ENCODE results near the gene SYMPK. TPM values are rescaled to one million over a fixed set of nuclear protein-coding genes. Genes with fewer than 3 reads are reported as not detected.

The SYMPK gene
- total RNA-seq, 1 donor from 2014 or later = 33.6 TPM

DNA sequence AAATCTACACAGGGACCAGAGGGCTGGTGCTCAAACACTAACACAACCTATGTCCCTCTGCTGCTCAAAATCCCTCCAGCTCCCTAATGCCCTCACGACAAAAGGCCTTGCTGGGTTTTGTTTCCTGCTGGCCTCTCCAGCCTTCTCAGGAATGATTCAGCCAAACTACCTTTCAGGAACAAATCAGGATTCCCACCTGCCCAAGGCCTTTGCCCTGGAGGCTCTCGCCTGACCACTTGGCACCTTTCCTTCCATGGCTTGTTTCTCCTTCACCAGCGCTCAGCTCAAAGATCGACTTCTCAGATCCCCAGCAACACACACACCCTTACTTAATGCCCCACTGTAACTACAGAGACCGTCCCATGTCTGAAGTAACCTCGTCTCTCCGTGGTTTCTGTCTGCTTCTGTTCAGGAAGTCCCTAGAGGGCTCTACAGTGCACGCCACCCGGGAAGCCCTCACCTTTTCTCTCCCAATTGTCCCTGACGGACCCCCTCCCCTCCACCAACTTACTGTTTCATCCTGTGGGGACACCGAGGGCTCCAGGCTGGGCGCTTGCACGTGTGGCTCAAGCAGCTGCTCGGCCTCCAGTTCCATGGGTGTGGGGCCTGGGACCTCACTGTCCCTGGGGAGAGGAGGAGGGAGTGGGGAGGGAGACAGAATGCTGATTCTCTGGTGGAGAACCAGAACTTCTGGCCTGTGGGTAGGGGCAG is 90.7 kb downstream of the SYMPK start:
- intact Hi-C loops (cut with DNase I) = no loop called here
- DNase-seq (ENCODE audit: low spot score) = no peak

DNA sequence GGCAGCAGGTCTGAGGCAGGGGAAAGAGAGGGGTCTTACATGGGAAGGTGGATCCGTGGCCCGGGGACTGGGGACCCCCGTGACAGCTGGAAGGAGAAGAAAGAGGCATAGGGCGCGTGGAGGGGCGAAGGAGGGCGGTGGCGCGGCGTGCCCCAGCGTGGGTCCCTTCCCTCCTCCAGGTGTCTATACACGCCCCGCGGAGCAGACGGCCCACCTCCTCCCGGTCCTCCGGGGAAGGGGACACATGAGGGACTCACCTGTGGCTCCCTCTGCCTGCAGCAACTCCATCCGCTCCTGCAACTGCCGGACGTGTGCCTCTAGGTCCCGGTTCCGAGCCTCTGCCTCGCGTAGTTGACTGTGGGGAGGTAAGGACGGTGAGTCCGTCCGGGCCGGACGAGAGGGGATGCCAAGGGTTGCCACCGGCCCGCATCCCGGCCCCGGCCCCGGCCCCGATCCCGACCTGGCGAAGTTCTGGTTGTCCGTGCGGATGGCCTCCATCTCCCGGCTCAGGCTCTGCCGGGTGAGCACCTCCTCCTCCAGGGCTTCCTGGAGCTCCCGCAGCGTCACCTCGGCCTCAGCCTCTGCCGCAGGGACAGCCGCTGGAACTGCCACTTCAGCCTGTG is 91.5 kb downstream of the SYMPK start:
- DNase-seq (ENCODE audit: low spot score) = no peak
- intact Hi-C loops (cut with DNase I) = no loop called here

DNA sequence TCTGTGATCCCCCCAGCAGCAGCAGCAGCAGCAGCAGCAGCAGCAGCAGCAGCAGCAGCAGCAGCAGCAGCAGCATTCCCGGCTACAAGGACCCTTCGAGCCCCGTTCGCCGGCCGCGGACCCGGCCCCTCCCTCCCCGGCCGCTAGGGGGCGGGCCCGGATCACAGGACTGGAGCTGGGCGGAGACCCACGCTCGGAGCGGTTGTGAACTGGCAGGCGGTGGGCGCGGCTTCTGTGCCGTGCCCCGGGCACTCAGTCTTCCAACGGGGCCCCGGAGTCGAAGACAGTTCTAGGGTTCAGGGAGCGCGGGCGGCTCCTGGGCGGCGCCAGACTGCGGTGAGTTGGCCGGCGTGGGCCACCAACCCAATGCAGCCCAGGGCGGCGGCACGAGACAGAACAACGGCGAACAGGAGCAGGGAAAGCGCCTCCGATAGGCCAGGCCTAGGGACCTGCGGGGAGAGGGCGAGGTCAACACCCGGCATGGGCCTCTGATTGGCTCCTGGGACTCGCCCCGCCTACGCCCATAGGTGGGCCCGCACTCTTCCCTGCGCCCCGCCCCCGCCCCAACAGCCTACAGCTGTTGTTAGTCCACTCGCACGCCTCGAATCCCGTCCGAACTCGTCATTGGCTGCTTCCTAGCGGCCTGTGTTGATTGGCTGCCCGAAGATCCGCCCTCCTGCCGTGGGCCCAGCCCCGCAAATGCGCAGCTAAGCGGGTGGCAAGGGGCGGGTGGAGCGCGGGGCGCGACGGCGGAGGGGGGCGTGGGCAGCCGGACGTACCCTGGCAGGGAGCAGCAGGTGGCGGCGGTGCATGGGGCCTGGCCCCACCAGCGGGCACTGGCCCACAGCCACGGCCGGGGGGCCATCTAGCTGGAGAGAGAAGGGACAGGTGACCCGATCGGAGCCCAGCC is 92.5 kb downstream of the SYMPK start:
- DNase-seq (ENCODE audit: low spot score) = peak; percentile 95
- intact Hi-C loops (cut with DNase I) = loop anchor here (1.0 kb wide), 2 partner anchors 29 to 47 kb away; no protein-coding TSS in a partner anchor

DNA sequence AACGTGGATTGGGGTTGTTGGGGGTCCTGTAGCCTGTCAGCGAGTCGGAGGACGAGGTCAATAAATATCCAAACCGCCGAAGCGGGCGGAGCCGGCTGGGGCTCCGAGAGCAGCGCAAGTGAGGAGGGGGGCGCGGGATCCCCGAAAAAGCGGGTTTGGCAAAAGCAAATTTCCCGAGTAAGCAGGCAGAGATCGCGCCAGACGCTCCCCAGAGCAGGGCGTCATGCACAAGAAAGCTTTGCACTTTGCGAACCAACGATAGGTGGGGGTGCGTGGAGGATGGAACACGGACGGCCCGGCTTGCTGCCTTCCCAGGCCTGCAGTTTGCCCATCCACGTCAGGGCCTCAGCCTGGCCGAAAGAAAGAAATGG is 93.1 kb downstream of the SYMPK start:
- no peak for DNase-seq (ENCODE audit: low spot score)
- intact Hi-C loops (cut with DNase I) = loop anchor here (1.0 to 2.0 kb wide), 5 partner anchors 13 to 77 kb away; partner anchors contain the start of genes DMPK and QPCTL

DNA sequence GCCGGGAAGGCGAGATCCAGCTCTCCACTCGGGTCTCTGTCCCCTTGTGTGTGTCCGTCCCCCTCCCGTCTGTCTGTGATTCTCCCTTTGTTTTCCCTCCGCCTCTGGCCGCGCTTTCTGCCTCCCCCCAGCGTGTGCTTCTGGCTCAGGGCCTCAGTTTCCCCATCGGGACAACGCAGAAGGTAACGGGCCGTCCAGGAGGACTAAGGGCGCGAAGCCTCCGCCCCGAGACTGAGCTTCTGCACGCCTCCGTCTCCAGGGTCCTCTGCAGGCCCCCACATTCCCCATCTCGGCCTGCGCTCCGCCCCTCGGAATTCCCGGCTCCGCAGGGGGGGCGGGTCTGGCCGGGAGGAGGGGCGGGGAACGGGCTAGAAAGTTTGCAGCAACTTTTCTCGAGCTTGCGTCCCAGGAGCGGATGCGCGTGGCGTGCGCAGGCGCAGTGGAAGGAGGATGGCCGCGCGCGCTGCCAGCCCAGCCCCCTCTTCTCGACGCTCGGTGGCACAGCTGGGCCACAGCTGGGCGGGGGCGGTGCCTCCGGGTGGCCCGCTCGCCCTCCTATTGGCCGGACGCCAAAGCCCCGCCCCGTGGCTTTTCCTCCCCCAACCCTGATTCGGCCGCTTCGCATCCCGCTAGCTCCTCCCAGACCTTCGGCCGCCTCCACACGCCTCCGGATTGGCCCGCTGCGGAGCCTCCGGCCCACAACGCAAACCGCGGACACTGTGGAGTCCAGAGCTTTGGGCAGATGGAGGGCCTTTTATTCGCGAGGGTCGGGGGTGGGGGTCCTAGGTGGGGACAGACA is 93.8 kb downstream of the SYMPK start, which contains the start of gene SIX5:
TSS of gene SIX5 (minus strand) at position 269 of the 799 bp plus-strand sequence. CDS start 408 bp downstream, outside the sequence.
- DNase-seq (ENCODE audit: low spot score) = peak; percentile 98
- intact Hi-C loops (cut with DNase I) = loop anchor here (2.0 kb wide), 3 partner anchors 14 to 76 kb away; partner anchors contain the start of genes DMPK and QPCTL

DNA sequence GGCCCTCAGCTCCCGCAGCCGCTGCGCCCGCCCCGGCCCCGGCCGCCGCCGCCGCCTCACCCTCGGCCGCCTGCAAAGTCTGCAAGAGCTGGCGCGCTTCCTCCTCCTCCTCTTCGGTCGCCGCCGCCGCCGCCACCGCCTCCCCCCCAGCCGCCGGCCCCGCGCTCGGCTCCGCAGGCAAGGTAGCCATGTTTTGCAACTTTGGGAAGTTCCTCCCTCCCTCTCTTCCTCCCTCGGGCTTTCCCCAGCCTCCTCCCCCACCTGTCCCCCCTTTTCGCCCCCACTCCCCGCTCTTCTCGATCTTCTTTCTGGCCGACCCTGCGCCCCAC is 94.3 kb downstream of the SYMPK start:
- DNase-seq (ENCODE audit: low spot score) = peak; percentile 75
- intact Hi-C loops (cut with DNase I) = loop anchor here (2.0 kb wide), 3 partner anchors 14 to 76 kb away; partner anchors contain the start of genes DMPK and QPCTL

DNA sequence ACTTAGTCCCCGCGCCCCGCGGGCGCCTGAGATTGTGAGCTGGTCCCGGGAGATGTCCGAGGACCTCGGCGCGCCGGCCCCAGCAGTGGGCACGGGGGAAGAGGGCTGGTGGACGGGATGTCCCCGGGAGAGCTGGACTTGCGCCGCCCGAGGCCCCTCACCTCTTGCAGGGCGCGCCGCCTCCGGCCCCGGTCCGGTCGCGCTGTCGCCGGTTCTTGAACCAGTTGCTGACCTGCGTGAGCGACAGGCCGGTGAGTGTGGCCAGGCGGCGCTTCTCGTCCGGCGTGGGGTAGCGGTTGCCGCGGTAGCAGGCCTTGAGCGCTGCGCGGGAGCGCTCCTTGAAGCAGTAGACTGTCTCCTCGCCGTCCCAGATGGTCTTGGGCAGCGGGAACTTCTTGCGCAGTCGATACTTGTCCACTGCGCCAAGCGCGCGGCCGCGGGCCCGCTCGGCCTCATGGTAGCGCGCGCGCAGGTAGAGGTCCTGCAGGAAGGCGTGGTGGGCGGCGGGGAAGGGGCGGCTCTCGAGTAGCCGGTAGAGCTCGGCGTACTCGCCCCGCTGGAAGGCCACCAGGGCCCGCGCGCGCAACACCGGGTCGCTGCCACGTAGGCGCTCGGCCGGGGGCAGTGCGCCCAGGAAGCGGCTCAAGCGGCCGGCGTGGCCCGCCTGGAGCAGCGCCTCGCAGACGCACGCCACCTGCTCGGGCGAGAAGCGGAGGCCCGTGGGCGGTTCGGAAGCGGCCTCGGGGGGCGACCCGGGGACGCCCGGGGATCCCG is 94.9 kb downstream of the SYMPK start:
- peak; percentile 78 for DNase-seq (ENCODE audit: low spot score)
- intact Hi-C loops (cut with DNase I) = loop anchor here (2.0 kb wide), 4 partner anchors 15 to 75 kb away; partner anchors contain the start of genes DMPK, FBXO46 and QPCTL

DNA sequence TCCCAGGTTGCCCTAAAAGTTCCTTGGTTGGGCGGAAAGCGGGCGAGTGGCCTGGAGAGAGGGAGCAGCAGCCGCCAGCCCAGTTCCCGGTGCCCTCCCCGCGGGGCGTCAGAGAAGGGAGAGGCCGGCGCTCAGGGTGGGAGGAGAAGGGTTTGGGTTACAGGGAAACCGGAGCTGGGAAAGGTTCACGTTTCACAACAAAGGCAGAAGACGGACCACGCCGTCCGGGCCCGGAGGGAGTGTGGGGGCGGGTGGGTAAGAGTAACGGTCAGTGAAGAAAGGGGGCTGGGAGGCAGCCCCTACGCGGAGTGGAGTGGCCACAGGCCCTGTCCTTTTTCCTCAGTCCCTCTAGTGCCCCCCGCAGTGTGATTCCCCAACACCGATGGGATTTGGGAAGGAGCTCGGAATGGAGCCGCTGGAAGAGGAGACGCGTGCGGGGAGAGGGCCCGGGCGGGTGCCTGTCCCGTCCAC is 95.5 kb downstream of the SYMPK start:
- DNase-seq (ENCODE audit: low spot score) = peak; percentile 82
- intact Hi-C loops (cut with DNase I) = loop anchor here (2.0 kb wide), 1 partner anchor 37 kb away; the partner anchor contains the start of gene FBXO46

DNA sequence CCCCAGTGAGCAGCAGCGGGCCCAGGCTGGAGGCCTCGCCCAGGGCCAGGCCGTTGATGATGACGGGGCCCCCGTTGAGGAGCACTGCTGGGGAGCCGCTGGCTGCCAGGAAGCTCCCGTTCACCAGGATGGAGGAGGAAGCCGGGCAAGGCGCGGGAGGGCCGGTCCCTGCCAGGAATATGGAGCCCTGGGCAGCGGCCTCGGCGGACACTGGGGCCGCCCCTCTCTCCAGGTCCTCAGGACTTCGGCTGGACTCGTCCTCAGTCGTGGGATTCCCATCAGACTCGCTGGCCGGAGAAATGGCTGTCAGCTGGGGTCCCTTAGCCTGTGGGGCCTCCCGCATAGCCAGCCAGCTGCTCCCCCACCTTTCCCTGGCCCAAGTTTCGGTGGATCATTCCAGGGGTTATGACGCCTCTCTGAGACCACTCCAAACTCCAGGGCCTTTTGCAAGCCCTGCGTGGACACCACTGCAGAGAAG is 96.0 kb downstream of the SYMPK start:
- peak; percentile 76 for DNase-seq (ENCODE audit: low spot score)

DNA sequence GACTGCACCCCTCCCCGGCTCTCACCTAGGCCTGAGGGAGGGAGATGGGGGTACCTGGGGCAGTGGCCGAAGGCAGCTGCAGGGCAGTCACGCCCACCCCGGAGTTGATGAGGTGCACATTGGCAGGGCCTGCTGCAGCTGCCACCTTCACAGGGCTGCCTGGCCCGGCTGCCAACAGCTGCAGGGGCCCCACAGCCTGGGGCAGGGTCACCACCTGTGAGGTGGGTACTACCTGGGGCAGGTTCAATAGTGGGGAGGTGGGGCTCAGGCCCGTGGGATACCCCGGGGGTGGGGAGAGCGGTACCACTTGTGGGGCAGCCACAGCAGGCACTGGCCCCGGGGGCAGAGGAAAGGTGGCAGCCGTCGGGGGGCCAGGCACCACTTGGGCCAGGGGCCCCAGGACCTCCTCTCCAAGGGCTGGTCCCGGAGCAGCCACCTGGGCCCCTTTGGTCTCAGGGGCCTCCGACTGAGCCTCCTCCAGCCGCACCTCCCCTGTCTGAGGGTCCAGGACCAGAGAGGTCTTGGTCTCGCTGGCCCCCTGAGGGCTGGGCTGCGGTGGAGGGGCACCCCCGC is 96.6 kb downstream of the SYMPK start:
- no peak for DNase-seq (ENCODE audit: low spot score)
- intact Hi-C loops (cut with DNase I) = loop anchor here (2.0 kb wide), 1 partner anchor 36 kb away; the partner anchor contains the start of gene FBXO46

More for the DNA sequence above, 96.0 kb downstream of the SYMPK start:
- intact Hi-C loops (cut with DNase I) = loop anchor here (2.0 kb wide), 1 partner anchor 36 kb away; the partner anchor contains the start of gene FBXO46

DNA sequence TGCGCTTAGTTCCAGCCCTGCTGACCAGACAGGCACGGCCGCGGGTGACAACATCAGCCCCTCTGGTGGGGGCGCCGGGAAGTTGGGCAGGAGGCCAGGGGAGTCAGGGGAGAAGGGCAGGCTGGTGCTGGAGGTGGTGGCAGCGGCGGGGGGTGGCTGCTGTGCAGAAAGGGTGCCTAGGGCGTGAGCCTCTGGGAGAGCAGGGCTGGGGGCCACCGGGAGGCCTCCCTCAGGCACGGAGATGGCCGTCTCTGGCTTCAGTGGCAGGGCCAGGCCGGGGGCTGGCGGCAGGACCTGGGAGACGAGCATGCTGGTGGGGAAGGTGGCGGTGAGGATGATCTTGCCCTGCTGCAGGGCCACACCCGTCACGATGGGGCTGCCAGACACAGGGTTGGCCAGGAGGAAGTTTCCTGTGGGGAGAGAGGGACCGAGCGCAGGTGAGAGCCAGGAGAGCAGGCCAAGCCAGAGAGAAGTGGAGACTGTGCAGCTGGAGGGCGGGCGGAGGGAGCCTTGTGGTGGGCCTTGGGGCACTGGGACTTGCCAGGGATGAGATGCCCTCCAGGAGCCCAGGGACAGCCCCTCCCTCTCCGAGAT is 97.1 kb downstream of the SYMPK start:
- no peak for DNase-seq (ENCODE audit: low spot score)
- intact Hi-C loops (cut with DNase I) = loop anchor here (2.0 kb wide), 1 partner anchor 35 kb away; the partner anchor contains the start of gene FBXO46

Other genes with a start within 250 kb of the SYMPK start
- gene EML2, start 223.8 kb downstream of the SYMPK start, total RNA-seq = 45.8 TPM
- 6.9 TPM for gene GIPR, start 194.9 kb downstream of the SYMPK start, total RNA-seq
- 210 TPM for gene SNRPD2, start 171.2 kb downstream of the SYMPK start, total RNA-seq
- gene QPCTL, start 170.5 kb downstream of the SYMPK start, total RNA-seq = 2.6 TPM
- gene FBXO46, start 132.3 kb downstream of the SYMPK start, total RNA-seq = 8.2 TPM
- gene MEIOSIN, start 129.7 kb downstream of the SYMPK start, total RNA-seq = not detected
- gene SIX5, start 93.9 kb downstream of the SYMPK start, total RNA-seq = 20.7 TPM
- 441 TPM for gene DMPK, start 80.7 kb downstream of the SYMPK start, total RNA-seq
- gene DMWD, start 70.3 kb downstream of the SYMPK start, total RNA-seq = 120 TPM
- 0.16 TPM for gene RSPH6A, start 47.8 kb downstream of the SYMPK start, total RNA-seq
- not detected for gene FOXA3, start 1.2 kb upstream of the SYMPK start, total RNA-seq
- 17.4 TPM for gene IRF2BP1, start 23.0 kb upstream of the SYMPK start, total RNA-seq
- 10.3 TPM for gene MYPOP, start 39.5 kb upstream of the SYMPK start, total RNA-seq
- gene NANOS2, start 51.6 kb upstream of the SYMPK start, total RNA-seq = not detected
- 5.9 TPM for gene NOVA2, start 110.7 kb upstream of the SYMPK start, total RNA-seq
- gene CCDC61, start 132.3 kb upstream of the SYMPK start, total RNA-seq = 10.4 TPM
- gene PGLYRP1, start 159.9 kb upstream of the SYMPK start, total RNA-seq = 0.59 TPM
- gene IGFL4, start 177.9 kb upstream of the SYMPK start, total RNA-seq = not detected

Data from cardiac septum (tissue), 1 donor.